HTERT RPE-1 (cell line): Measurements from ENCODE around the gene MFRP.

Experiments
- in situ Hi-C: fragments of 300-500 bp; cut with MboI; formaldehyde crosslinking; loops from 4 replicates; pipeline ENCODE4 v1.14.3; 2020; ENCODE audit warnings: low sequenced_read_pairs

The MFRP gene

GRCh38 chr11:119338965-119339588 is 7.4 kb downstream of the MFRP start:
- in situ Hi-C loops: no loop called here

GRCh38 chr11:119338318-119338890 is 8.1 kb downstream of the MFRP start:
- in situ Hi-C loops: no loop called here

DNA sequence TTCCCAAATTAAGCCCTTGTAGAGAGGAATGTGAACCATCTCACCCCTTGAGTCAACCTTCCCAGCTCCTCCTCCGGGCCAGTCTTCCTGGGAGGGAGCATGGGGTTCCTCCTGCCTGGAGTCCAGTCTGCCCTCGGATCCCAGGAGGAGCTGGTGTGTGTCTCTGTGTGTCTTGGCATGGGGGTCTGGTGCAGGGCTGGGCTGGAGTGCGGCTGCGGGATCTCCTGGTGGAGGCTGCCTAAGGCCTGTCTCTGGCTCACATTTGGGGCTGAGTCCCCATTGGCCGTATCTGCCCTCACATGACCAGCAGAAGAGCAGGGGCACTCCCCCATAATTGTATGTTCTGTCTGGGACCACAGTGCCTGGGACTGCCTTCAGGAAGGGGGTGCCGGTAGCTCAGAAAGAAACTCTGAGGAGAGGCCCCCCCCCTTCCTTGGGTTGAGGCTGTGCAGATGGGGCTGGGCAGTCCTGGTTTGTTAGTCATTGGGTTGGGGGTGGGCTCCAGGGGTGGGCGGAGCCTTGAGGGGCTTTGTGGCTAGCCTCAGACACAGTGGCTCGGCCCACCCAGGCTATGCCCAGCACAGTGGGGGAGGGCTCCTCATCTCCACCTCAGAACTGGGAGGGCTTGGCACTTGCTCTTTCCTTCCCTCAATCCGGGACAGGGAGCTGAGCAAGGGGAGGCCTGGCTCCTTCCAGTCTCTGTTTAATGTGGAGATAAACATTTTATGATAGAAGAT is 8.8 kb downstream of the MFRP start:
- in situ Hi-C loops: no loop called here

- in situ Hi-C loops: no loop called here
Measured at GRCh38 chr11:119336744-119337469, 9.6 kb downstream of the MFRP start.

GRCh38 chr11:119335655-119336543 is 10.6 kb downstream of the MFRP start:
- in situ Hi-C loops: no loop called here

GRCh38 chr11:119335091-119335654 is 11.3 kb downstream of the MFRP start:
- in situ Hi-C loops: no loop called here

- in situ Hi-C loops: no loop called here
Measured at GRCh38 chr11:119334174-119334930, 12.2 kb downstream of the MFRP start, which contains the start of gene RNF26. TSS of gene RNF26 (plus strand) at chr11:119334527. CDS start at chr11:119335123, 596 bp downstream.

DNA sequence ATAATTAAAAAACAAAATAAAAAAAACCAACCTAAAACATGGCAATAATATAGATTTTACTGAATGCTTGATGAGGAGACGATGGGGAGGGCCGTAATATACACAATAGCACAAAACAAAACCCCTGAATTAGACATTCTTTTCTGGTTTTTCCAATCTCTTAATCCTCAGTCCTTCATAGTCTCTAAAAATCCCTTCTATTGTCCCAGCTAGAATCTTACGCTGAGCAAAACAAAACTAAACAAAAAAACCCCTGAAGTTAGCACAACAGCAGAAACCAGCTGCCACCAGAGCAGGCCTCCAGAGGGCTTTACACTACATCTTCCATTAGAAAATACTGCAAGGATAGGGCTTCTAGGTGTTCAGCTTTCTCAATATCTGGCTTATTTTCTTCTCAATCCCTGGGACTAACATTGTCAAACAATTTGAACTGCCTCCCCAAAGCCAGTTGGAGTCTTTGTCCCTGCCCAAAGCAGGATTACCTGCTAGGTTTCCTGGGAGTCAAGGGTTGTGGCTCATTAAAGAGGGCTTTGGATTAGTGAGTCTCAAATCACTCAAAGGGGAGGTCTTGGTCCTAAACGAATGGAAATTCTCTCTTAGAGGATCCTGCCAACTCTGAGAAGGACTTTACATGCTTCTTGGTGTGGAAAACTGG is 14.3 kb downstream of the MFRP start:
- in situ Hi-C loops: no loop called here

- in situ Hi-C loops: no loop called here
Measured at GRCh38 chr11:119330237-119330636, 16.3 kb downstream of the MFRP start.

DNA sequence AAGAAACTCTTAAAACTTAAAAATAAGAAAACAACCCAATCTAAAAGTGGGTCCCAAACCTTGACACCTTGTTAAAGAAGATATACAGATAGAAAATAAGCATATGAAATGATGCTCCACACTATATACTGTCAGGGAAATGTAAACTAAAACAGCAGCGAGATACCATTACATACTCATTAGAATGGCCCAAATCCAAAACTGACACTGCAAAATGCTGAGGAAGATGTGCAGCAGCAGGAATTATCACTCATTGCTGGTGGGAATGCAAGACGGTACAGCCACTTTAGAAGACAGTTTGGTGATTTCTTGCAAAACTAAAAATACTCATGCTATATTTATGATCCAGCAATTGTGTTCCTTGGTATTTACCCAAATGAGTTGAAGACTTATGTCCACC is 17.2 kb downstream of the MFRP start:
- in situ Hi-C loops: no loop called here

DNA sequence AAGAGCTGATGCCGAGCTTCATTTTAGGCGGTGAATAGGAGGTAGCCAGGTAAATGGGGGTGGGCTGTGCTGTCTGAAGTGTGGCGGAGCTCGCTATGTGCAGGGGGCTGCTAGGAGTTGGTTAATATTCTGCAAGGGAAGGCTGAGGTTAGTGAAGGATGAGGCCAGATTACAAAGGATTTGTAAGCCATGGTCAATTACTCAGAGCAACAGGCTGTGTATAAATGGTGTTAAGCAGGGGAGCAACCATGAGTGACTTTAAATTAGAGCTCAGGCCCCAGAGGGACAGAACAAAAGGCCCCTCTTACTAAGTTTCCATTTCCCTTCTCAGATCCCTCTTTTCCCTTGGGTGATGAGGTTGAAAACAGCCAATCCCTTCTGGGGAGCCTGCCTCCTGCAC is 22.3 kb downstream of the MFRP start:
- in situ Hi-C loops: no loop called here

GRCh38 chr11:119323532-119324033 is 22.9 kb downstream of the MFRP start:
- in situ Hi-C loops: no loop called here

DNA sequence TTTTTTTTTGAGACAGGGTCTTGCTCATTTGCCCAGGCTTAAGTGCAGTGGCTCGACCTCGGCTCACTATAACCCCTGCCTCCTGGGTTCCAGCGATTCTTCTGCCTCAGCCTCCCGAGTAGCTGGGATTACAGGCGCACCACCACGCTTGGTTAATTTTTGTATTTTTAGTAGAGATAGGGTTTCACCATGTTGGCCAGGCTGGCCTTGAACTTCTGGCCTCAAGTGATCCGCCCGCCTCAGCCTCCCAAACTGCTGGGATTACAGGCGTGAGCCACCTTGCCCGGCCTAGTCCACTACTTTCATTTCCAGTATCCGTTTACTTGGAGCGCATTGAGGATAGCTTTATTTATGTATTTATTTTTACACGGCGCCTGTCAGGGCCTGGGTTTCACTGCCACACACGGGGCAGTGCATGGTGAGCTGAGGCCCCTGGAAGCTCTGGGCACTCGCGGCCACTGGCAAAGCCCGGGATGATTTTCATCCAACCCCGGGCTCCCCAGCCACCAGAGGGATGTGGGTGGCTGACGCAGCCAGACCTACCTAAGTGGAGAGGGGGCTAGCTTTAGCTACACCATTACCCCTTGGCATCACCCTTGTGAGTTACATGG is 23.5 kb downstream of the MFRP start:
- in situ Hi-C loops: no loop called here

- in situ Hi-C loops: no loop called here
Measured at GRCh38 chr11:119322360-119322739, 24.2 kb downstream of the MFRP start.

DNA sequence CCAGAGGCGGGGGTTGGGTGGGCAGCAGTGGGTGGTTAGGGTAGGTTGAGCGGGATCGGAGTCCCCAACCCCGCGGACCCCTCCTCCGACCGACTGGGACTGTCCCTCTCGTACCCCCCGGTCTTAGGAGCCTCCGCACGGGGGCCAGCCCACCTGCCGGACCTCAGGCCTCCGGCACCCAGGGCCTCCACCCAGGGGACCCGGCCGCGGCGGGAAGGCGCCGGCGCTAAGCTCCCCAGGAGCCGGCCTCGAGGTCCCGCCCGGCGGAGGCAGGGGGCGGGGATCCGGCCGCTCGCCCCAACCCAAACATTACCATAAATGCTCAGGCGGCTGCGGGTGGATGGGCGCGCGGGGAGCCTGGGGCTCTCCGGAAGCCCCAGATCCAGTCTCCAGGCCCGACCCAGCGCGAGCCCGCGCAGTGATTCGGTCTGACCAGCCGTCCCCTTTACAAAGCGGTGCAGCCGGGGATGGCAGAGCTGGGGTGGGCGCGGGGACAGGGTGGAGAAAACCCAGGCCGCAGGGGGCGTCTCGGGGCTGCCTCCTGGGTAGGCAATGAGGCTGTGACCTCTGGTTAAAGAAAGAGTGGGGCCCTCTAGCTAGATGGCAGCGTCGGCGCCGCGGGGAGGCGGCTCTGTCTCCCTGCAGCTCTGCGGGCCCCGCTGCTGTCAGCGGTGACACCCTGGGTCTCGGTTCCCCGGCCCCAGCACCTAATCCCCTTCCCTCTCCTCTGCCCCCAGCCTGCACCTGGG is 25.6 kb downstream of the MFRP start:
- in situ Hi-C loops: no loop called here

GRCh38 chr11:119320240-119320775 is 26.2 kb downstream of the MFRP start:
- in situ Hi-C loops: no loop called here

GRCh38 chr11:119319700-119320239 is 26.7 kb downstream of the MFRP start:
- in situ Hi-C loops: no loop called here
